ENCODE results near the gene TBPL2.

The TBPL2 gene

DNA sequence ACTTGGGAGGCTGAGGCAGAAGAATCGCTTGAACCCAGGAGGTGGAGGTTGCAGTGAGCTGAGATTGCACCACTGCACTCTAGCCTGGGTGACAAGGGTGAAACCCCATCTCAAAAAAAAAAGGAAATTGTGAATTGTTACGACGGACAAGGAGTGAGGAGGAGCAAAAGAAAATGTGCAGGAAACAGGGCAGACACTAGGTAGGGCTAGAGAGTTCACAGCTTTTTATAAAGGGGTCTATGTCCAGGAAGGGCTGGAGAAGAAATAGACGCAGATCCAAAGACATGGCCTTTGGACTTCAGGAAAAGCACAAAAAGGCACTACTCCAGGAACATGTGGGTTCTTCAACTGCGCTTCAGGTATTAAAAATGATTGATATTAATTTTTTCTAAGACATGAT is 63.2 kb downstream of the TBPL2 start:
- H3K9me3 ChIP-seq, result no peaks in the 10 kb centered on the region; the same call in 1 of the 2 replicates
- H3K36me3 ChIP-seq, result peaks cover 31% of the 10 kb centered on the region
- no peak overlapping the region for H3K4me3 ChIP-seq (ENCODE audit: low read depth, low read length)
- no peaks in the 10 kb centered on the region for H3K4me1 ChIP-seq
- no peak for DNase-seq
- TF ChIP-seq, protein P1, sequence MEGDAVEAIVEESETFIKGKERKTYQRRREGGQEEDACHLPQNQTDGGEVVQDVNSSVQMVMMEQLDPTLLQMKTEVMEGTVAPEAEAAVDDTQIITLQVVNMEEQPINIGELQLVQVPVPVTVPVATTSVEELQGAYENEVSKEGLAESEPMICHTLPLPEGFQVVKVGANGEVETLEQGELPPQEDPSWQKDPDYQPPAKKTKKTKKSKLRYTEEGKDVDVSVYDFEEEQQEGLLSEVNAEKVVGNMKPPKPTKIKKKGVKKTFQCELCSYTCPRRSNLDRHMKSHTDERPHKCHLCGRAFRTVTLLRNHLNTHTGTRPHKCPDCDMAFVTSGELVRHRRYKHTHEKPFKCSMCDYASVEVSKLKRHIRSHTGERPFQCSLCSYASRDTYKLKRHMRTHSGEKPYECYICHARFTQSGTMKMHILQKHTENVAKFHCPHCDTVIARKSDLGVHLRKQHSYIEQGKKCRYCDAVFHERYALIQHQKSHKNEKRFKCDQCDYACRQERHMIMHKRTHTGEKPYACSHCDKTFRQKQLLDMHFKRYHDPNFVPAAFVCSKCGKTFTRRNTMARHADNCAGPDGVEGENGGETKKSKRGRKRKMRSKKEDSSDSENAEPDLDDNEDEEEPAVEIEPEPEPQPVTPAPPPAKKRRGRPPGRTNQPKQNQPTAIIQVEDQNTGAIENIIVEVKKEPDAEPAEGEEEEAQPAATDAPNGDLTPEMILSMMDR (IDR thresholded peaks at IDR 0.05; ENCODE audit: low read depth, low read length), result peak; percentile 20
- no peaks in the 10 kb centered on the region for H3K27me3 ChIP-seq

DNA sequence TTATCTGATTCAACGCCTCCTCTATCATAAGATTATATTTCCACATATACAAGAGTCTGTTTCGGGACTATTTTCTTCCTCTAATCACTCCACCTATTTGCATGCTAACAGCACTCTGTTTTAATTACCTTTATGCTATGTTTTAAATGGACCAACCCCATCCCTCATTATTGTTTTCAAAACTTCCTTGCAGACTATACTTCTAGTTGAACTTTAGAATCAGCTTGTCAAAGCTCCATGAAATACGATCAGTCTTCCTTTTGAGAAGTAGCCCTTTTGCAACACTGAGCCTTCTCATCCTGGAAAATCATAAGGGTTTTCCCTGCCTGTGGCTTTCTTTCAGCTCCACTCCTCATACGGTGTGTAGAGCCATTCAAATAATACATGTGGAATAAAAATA is 65.6 kb downstream of the TBPL2 start:
- TF ChIP-seq, protein P1 (IDR thresholded peaks at IDR 0.05; ENCODE audit: low read depth, low read length), result no peak
- DNase-seq, result no peak
- no peaks in the 10 kb centered on the region; the same call in 1 of the 2 replicates for H3K9me3 ChIP-seq
- H3K36me3 ChIP-seq, result peaks cover 22% of the 10 kb centered on the region
- H3K4me3 ChIP-seq (ENCODE audit: low read depth, low read length), result no peak overlapping the region
- H3K4me1 ChIP-seq, result no peaks in the 10 kb centered on the region
- no peaks in the 10 kb centered on the region for H3K27me3 ChIP-seq

DNA sequence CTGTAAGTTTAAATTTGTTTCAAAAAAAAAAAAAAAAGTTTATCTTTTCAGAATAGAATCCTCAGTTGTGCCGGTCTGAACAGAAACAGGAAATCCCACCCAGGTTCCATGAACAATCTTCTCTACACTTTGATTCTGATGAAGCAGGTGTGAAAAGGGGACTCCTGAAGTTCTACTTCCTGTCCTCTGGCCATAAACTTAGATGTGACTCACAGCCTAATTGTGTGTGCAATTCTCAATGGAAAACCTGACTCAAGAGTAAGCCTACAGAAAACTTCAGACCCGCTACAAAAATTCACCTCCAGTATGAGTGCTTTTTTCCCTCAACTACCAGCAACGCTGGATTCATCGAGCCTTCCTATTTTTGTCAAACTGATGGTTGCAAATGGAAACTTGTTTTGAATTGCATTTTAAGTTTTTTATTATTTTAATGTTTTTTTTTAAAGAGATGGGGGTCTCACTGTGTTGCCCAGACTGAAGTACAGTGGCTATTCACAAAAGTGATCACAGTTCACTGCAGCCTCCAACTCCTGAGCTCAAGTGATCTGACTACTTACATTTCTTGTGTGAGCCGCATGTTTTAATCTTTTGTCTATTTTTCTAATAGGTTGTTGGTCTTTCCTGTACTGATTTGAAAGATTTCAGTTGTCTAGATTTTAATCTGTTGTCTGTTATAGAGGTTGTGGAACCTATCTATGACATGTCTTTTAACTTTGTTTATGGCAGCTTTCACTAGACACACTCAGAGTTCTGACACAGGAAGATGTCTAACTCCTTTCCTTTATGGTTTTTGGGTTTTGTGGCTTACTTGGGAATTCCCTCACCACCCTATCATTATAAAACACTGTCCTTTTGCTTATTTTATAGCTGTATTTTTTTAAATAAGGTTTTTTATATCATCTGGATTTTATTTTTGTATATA is 66.4 kb downstream of the TBPL2 start:
- no peak for DNase-seq
- peaks cover 28% of the 10 kb centered on the region for H3K36me3 ChIP-seq
- H3K4me1 ChIP-seq, result no peaks in the 10 kb centered on the region
- TF ChIP-seq, protein P1 (IDR thresholded peaks at IDR 0.05; ENCODE audit: low read depth, low read length), result no peak
- no peaks in the 10 kb centered on the region for H3K27me3 ChIP-seq
- no peaks in the 10 kb centered on the region; the same call in 1 of the 2 replicates for H3K9me3 ChIP-seq
- H3K4me3 ChIP-seq (ENCODE audit: low read depth, low read length), result no peak overlapping the region

DNA sequence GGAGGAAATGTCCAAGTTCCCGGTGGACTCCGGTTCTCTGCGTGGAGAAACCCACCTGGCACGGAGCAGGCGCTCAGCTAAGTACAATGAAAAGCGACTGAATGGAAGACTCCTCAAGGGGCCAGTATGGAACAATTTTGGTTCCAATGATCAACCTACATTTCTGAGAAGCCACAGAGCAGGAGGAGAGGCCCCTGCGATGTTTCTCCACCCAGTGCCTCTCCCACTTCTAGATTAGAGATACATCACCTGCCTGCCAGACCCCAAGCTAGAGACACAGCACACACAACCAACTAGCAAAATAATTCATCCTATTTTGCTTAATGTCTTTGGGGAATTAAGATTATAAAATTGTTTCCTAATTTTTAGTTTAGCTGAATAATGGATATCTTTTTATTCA is 67.6 kb downstream of the TBPL2 start:
- peaks cover 33% of the 10 kb centered on the region for H3K36me3 ChIP-seq
- H3K27me3 ChIP-seq, result no peaks in the 10 kb centered on the region
- TF ChIP-seq, protein P1 (IDR thresholded peaks at IDR 0.05; ENCODE audit: low read depth, low read length), result no peak
- no peaks in the 10 kb centered on the region; the same call in 1 of the 2 replicates for H3K9me3 ChIP-seq
- no peaks in the 10 kb centered on the region for H3K4me1 ChIP-seq
- no peak overlapping the region for H3K4me3 ChIP-seq (ENCODE audit: low read depth, low read length)
- DNase-seq, result no peak

DNA sequence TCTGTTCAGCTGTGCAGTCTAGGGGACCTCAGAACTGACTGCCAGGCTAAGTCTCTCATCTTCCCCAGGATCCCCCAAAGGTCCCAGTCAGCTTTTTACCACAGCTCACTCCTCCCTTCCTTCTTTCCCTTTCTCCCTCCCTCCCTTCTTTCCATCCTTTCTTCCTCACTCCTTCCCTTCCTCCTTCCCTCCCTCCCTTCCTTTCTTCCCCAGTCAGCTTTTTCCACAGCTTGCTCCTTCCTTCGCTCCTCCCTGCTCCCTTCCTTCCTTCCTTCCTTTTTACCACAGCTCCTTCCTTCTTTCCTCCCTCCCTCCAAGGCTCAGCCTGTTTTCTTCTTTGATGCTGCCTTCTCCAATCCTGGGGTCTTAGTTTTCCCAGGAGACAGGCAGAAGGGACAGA is 68.0 kb downstream of the TBPL2 start:
- no peaks in the 10 kb centered on the region for H3K4me1 ChIP-seq
- H3K4me3 ChIP-seq (ENCODE audit: low read depth, low read length), result no peak overlapping the region
- no peaks in the 10 kb centered on the region; the same call in 1 of the 2 replicates for H3K9me3 ChIP-seq
- DNase-seq, result no peak
- H3K27me3 ChIP-seq, result no peaks in the 10 kb centered on the region
- TF ChIP-seq, protein P1 (IDR thresholded peaks at IDR 0.05; ENCODE audit: low read depth, low read length), result no peak
- H3K36me3 ChIP-seq, result peaks cover 29% of the 10 kb centered on the region

DNA sequence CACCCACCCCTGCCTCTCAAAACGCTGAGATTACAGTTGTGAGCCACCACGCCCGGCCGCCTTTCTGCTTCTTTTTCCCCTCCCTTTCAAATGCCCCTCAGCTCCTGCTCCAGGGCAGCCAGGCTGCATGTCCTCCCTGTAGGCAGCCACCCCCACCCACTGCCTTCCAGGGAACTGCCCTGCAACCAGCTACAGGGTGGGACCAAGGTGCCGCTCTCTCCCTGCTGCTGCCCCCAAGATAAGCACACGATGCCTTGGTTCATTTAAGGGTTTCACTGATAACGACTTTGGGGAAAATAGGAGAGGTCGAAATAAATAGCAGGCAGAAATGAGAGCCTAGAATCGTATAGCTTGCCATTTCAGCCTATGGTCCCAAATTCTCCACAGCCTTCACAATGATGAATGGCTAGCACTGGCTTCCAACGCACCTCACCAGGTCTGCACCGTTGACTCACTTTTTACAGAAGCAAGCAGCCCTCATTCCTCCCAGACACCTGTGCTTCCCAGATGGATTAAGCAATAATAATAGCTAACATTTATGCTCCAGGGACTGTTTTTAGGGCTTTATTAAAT is 69.4 kb downstream of the TBPL2 start:
- no peak overlapping the region for H3K4me3 ChIP-seq (ENCODE audit: low read depth, low read length)
- no peaks in the 10 kb centered on the region for H3K9me3 ChIP-seq
- H3K36me3 ChIP-seq, result peaks cover 20% of the 10 kb centered on the region
- TF ChIP-seq, protein P1 (IDR thresholded peaks at IDR 0.05; ENCODE audit: low read depth, low read length), result no peak
- no peaks in the 10 kb centered on the region for H3K4me1 ChIP-seq
- no peaks in the 10 kb centered on the region for H3K27me3 ChIP-seq
- DNase-seq, result no peak

All from BE2C (cell line).